ENCODE data around the gene SUPT4H1. TPM values are rescaled to one million over a fixed set of nuclear protein-coding genes. Genes with fewer than 3 reads are reported as not detected.

Gene SUPT4H1
- total and polyA plus RNA-seq, 2 donors (not counting 1 experiment from before 2014, with no cell fraction given) = 30.2 to 60.1 TPM

GRCh38 chr17:58339755-58340404 lies 12.1 kb downstream of the SUPT4H1 start:
- ATAC-seq (ENCODE audit: low read depth) (no peak), DNase-seq (no peak)
- peaks cover 93% of the 10 kb centered on the region for H3K4me1 Mint-ChIP-seq
- H3K9ac ChIP-seq (ENCODE audit: low read length) = peak overlapping the region; percentile 99
- H3K27ac ChIP-seq (ENCODE audit: low read length in 2 of 2) = peak overlapping the region; percentile 99 to 100
- ChIA-PET POLR2A (interaction anchor here (0.6 to 13.3 kb wide), 7 partner anchors 10 to 1009 kb away, joined by 3 to 663 read pairs (median 11); partner anchors contain the start of genes HSF5, RNF43, SUPT4H1 and TSPOAP1), CTCF (interaction anchor here (1.2 to 13.7 kb wide), 5 partner anchors 8 to 77 kb away, joined by 3 to 587 read pairs (median 16); partner anchors contain the start of genes RNF43, SUPT4H1 and TSPOAP1)
- peak overlapping the region; percentile 98 for H3K27ac Mint-ChIP-seq
- no peaks in the 10 kb centered on the region for H4K20me1 ChIP-seq (ENCODE audit: control insufficient read depth, insufficient read depth, low read length, poor library complexity, severe bottlenecking)
- H3K4me1 ChIP-seq (ENCODE audit: control insufficient read depth in 2 of 2, insufficient read depth in 2 of 2, low read length in 2 of 2) = peaks cover 86 to 98% of the 10 kb centered on the region in 2 donors
- H3K27me3 ChIP-seq (replicated peaks in 1 of 4; ENCODE audit: control extremely low read depth in 1 of 4, control insufficient read depth in 3 of 4, insufficient read depth in 4 of 4, low read length in 3 of 4) = no peaks in the 10 kb centered on the region
- H3K9me3 ChIP-seq (ENCODE audit: control extremely low read depth in 1 of 3, control insufficient read depth in 2 of 3, insufficient read depth in 1 of 3, low read length in 2 of 3) = no peaks in the 10 kb centered on the region
- TF ChIP-seq CTCF (IDR thresholded peaks at IDR 0.05) (no peak), EZH2 (IDR thresholded peaks at IDR 0.05; ENCODE audit: borderline replicate concordance, insufficient read depth, low read depth, low read length, poor library complexity, severe bottlenecking) (no peak)
- H3K4me2 ChIP-seq (replicated peaks; ENCODE audit: low read depth, low read length, poor library complexity, severe bottlenecking) = peak overlapping the region; percentile 92
- H3K4me3 ChIP-seq (ENCODE audit: control extremely low read depth in 1 of 5, extremely low read depth in 1 of 5, insufficient read depth in 1 of 5, low read depth in 2 of 5, low read length in 4 of 5) = peak overlapping the region; percentile 75 to 100 (median 99)
- intact Hi-C loops (cut with micrococcal nuclease) = no loop called here
- H3K79me2 ChIP-seq (ENCODE audit: control insufficient read depth, insufficient read depth, low read length) = peaks cover 86% of the 10 kb centered on the region
- peak overlapping the region; percentile 61 for H2AFZ ChIP-seq (ENCODE audit: insufficient read depth, low read depth, low read length, poor library complexity, severe bottlenecking)
- peak overlapping the region; percentile 91 for H3K4me3 Mint-ChIP-seq
- H3K27me3 Mint-ChIP-seq = no peaks in the 10 kb centered on the region
- WGBS (ENCODE audit: insufficient coverage) = 72% methylated on average over 4 of the region's 6 CpGs
- H3K36me3 ChIP-seq (replicated peaks in 1 of 2; ENCODE audit: control extremely low read depth in 1 of 2, control insufficient read depth in 1 of 2, extremely low read depth in 1 of 2, insufficient read depth in 2 of 2, low read length in 1 of 2) = peaks cover 0 to 1% of the 10 kb centered on the region in 2 experiments
- no peaks in the 10 kb centered on the region for H3K9me3 Mint-ChIP-seq (ENCODE audit: insufficient read depth)
